Measurements from ENCODE around the gene SEMA7A.

Gene SEMA7A

DNA sequence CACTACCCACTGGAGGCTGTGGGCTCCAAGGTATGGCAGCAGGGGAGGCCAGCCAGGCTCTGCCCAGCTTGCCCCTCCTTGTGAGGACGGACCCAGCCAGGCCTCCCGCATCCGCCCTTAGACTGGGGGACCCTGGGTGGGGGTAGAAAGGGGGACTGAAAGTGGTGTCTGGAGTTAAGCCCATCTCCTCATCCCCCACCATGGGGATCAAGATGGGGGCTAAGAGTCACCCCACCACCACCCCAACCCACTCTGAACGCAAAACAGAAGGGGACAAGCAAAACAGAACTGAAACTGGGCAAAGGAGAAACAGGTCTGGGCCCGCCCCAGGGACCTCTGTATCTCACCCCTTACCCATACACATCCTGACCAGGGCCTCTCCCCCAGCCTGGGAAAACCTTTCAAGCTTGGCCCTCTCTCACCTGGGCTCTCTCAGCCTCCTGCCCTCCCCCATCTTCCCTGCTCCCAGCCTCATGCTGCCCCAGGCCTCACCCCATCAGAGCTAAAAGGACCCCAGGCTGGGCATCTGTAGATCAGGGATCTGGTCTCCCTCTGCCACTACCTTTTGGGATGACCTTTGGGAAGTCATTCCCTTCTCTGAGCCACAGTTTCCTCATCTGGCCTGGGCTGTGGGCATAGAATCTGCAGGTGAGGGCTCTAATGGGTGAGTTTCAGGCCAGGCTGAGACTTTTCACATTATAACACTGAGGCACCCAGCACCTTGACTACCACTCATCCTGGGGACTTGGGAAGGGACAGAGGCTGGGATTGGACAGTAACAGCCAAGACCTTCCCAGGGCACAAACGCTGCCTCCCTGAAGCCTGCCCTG lies 36.3 kb downstream of the SEMA7A start:
- TF ChIP-seq, protein P1, sequence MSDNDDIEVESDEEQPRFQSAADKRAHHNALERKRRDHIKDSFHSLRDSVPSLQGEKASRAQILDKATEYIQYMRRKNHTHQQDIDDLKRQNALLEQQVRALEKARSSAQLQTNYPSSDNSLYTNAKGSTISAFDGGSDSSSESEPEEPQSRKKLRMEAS (IDR thresholded peaks at IDR 0.05), result no peak

DNA sequence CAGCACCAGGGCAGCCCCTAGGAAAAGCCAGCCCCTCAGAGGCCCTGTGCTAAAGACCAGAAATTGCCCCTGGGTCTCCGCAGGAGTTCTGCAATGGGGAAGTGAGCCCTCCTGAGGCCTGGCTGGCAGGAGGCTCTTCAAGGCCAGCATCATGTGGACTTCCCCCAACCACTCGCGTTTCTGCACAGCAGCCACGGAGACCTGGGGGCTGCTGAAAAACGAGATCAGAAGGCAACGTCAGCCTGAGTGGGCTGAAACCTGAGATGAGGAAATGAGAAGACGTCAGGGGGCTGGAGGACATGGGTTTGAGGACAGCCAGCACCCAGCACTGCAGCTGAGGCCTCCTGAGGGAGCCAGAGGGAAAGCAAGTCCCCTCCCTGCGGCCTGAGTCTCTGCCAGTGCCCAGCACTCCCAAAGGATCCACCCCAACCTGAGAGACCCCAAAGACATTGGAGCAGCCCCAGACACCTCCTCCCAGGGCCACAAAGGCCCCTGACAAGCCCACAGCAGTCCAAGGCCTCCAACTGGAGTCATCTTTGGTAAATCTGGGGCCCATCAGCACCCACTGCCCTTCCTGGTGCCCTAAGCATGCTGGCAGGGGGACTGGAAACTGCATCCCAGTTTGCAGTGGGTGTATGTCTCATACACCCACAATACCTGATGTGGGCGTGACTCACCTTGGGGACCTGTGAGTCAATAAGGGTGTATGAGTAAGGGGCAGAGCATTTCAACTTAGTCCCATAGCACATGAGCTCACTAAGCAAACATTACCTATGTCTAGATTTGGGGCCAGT lies 37.1 kb downstream of the SEMA7A start:
- TF ChIP-seq, protein P1 (IDR thresholded peaks at IDR 0.05), result no peak
- no peak for TF ChIP-seq YY1 (IDR thresholded peaks at IDR 0.05; ENCODE audit: low read depth)
- peak; percentile 55; the same call in 1 of the 2 replicates for TF ChIP-seq TCF12 (IDR thresholded peaks at IDR 0.05; ENCODE audit: low read depth)
- TF ChIP-seq EGR1 (IDR thresholded peaks at IDR 0.05), result 0 out of 2 replicates have a peak, but pooled peaks have one; percentile 33
- no peak for TF ChIP-seq CREB1 (IDR thresholded peaks at IDR 0.05; ENCODE audit: low read depth)
- TF ChIP-seq ZBTB7A (IDR thresholded peaks at IDR 0.05; ENCODE audit: low read depth), result no peak
- TF ChIP-seq TAF1 (IDR thresholded peaks at IDR 0.05; ENCODE audit: low read depth), result no peak
- TF ChIP-seq, protein P2, sequence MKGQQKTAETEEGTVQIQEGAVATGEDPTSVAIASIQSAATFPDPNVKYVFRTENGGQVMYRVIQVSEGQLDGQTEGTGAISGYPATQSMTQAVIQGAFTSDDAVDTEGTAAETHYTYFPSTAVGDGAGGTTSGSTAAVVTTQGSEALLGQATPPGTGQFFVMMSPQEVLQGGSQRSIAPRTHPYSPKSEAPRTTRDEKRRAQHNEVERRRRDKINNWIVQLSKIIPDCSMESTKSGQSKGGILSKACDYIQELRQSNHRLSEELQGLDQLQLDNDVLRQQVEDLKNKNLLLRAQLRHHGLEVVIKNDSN (IDR thresholded peaks at IDR 0.05), result no peak
- TF ChIP-seq RAD21 (IDR thresholded peaks at IDR 0.05; ENCODE audit: low read depth), result no peak
- TF ChIP-seq NFIC (IDR thresholded peaks at IDR 0.05), result 0 out of 2 replicates have a peak, but pooled peaks have one; percentile 24
- TF ChIP-seq, protein P3, sequence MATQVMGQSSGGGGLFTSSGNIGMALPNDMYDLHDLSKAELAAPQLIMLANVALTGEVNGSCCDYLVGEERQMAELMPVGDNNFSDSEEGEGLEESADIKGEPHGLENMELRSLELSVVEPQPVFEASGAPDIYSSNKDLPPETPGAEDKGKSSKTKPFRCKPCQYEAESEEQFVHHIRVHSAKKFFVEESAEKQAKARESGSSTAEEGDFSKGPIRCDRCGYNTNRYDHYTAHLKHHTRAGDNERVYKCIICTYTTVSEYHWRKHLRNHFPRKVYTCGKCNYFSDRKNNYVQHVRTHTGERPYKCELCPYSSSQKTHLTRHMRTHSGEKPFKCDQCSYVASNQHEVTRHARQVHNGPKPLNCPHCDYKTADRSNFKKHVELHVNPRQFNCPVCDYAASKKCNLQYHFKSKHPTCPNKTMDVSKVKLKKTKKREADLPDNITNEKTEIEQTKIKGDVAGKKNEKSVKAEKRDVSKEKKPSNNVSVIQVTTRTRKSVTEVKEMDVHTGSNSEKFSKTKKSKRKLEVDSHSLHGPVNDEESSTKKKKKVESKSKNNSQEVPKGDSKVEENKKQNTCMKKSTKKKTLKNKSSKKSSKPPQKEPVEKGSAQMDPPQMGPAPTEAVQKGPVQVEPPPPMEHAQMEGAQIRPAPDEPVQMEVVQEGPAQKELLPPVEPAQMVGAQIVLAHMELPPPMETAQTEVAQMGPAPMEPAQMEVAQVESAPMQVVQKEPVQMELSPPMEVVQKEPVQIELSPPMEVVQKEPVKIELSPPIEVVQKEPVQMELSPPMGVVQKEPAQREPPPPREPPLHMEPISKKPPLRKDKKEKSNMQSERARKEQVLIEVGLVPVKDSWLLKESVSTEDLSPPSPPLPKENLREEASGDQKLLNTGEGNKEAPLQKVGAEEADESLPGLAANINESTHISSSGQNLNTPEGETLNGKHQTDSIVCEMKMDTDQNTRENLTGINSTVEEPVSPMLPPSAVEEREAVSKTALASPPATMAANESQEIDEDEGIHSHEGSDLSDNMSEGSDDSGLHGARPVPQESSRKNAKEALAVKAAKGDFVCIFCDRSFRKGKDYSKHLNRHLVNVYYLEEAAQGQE (IDR thresholded peaks at IDR 0.05; ENCODE audit: low read depth), result no peak
- peak; percentile 77 for TF ChIP-seq TEAD4 (IDR thresholded peaks at IDR 0.05)
- TF ChIP-seq EP300 (IDR thresholded peaks at IDR 0.05; ENCODE audit: borderline replicate concordance), result peak; percentile 65; the same call in 1 of the 2 replicates
- no peak for TF ChIP-seq CEBPB (IDR thresholded peaks at IDR 0.05)
- no peak for TF ChIP-seq FOXM1 (IDR thresholded peaks at IDR 0.05; ENCODE audit: borderline replicate concordance, low read depth)

DNA sequence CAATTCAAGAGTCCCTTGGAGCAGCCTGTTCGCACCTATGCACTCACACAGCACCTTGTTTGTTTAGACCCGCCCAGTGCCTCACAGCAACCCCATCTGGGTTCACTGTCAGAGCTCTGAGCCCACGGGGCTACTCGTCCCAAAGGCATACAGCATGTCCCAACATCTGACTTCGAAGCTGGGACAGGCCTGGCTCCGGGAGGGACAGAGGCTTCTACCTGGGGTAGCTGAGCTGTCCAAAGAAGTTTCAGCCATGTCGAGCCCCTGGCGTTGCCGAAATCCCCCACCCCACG lies 37.7 kb downstream of the SEMA7A start:
- TF ChIP-seq, protein P3 (IDR thresholded peaks at IDR 0.05; ENCODE audit: low read depth), result no peak
- TF ChIP-seq FOXM1 (IDR thresholded peaks at IDR 0.05; ENCODE audit: borderline replicate concordance, low read depth), result no peak
- no peak for TF ChIP-seq TEAD4 (IDR thresholded peaks at IDR 0.05)
- no peak for TF ChIP-seq ZBTB7A (IDR thresholded peaks at IDR 0.05; ENCODE audit: low read depth)
- TF ChIP-seq CREB1 (IDR thresholded peaks at IDR 0.05; ENCODE audit: low read depth), result no peak
- no peak for TF ChIP-seq TAF1 (IDR thresholded peaks at IDR 0.05; ENCODE audit: low read depth)
- TF ChIP-seq YY1 (IDR thresholded peaks at IDR 0.05; ENCODE audit: low read depth), result no peak
- TF ChIP-seq NFIC (IDR thresholded peaks at IDR 0.05), result no peak
- TF ChIP-seq EP300 (IDR thresholded peaks at IDR 0.05; ENCODE audit: borderline replicate concordance), result no peak
- no peak for TF ChIP-seq CEBPB (IDR thresholded peaks at IDR 0.05)
- TF ChIP-seq TCF12 (IDR thresholded peaks at IDR 0.05; ENCODE audit: low read depth), result no peak
- TF ChIP-seq EGR1 (IDR thresholded peaks at IDR 0.05), result no peak
- TF ChIP-seq, protein P2 (IDR thresholded peaks at IDR 0.05), result no peak
- TF ChIP-seq, protein P1 (IDR thresholded peaks at IDR 0.05), result no peak
- TF ChIP-seq RAD21 (IDR thresholded peaks at IDR 0.05; ENCODE audit: low read depth), result no peak

DNA sequence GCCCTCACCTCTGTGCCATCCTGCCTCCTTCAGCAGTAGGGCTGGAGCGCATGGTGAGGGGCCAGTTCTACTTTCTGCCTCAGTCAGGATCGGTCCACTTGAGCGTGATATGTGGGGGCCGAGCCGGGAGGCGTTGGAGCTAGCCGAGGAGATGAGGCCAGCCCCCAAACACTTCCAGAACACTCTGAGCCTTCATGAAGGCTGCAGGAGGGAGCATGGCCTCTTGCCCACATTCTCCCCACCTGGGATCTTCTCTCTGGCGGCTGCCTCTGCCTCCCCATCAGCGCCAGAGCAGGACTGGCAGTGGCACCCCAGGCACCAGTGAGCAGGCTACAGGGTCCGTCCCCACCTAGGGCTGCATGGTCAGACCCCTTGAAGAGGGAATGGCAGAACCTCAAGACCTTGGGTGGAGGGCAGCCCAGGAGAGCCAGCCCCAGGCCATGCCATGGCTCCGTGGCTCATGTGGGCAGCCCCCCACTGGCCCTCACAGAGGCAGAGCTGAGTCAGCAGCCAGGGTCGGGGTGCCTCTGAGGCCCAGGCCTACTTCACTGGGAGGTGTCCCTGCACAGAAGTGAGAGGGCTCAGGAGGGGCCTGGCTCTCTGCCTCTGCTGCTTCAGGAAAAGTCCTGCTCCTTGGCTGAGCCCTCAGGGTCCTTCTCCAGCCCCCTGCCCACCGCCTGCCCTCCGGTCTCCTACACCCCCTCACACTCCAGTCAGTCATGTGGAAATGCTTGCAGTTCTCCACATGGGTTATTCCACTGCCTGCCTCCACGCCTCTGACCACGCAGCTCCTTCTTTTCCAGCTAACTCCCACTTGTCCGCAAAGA lies 38.2 kb downstream of the SEMA7A start:
- TF ChIP-seq RAD21 (IDR thresholded peaks at IDR 0.05; ENCODE audit: low read depth), result no peak
- TF ChIP-seq TCF12 (IDR thresholded peaks at IDR 0.05; ENCODE audit: low read depth), result no peak
- TF ChIP-seq, protein P1 (IDR thresholded peaks at IDR 0.05), result no peak
- TF ChIP-seq YY1 (IDR thresholded peaks at IDR 0.05; ENCODE audit: low read depth), result no peak
- TF ChIP-seq TEAD4 (IDR thresholded peaks at IDR 0.05), result no peak
- no peak for TF ChIP-seq FOXM1 (IDR thresholded peaks at IDR 0.05; ENCODE audit: borderline replicate concordance, low read depth)
- TF ChIP-seq EGR1 (IDR thresholded peaks at IDR 0.05), result no peak
- TF ChIP-seq EP300 (IDR thresholded peaks at IDR 0.05; ENCODE audit: borderline replicate concordance), result no peak
- TF ChIP-seq, protein P2 (IDR thresholded peaks at IDR 0.05), result no peak
- TF ChIP-seq ZBTB7A (IDR thresholded peaks at IDR 0.05; ENCODE audit: low read depth), result no peak
- no peak for TF ChIP-seq NFIC (IDR thresholded peaks at IDR 0.05)
- TF ChIP-seq CEBPB (IDR thresholded peaks at IDR 0.05), result no peak
- TF ChIP-seq TAF1 (IDR thresholded peaks at IDR 0.05; ENCODE audit: low read depth), result no peak
- no peak for TF ChIP-seq CREB1 (IDR thresholded peaks at IDR 0.05; ENCODE audit: low read depth)
- TF ChIP-seq, protein P3 (IDR thresholded peaks at IDR 0.05; ENCODE audit: low read depth), result no peak

Measured in Ishikawa (cell line).